EH (cell line): ENCODE results near the gene HOPX.
"Not testable (repeated sequence)": the region's sequence is repeated elsewhere in the genome, so short reads cannot be mapped to it uniquely, and the experiment has no call there.

Source experiments
- DNase-seq: peaks from one replicate; pipeline ENCODE4 v3.0.0-alpha.2; 2015; ENCODE audit warnings: low read depth

Gene HOPX

GRCh38 chr4:56626963-56627362 is 54.1 kb downstream of the HOPX start:
- no peak for DNase-seq

GRCh38 chr4:56626420-56626819 is 54.7 kb downstream of the HOPX start:
- no peak for DNase-seq

DNA sequence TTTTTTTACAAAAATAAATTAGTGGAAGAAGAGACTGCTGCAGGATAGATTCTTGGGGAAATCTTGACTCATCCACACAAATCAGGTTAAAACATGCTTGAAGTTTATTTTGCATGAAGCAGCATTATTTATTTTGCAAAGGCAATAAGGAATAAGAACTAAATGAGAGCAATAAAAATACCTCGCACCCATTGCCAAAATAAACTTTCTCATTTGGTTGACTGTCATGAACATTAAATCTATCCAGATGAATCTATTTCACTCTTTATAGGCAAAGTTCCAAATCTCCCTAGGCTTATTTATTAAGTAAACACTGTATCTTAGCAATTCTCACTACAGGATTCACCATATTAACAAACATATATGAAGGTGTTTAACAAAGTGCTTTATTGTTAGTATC is 58.9 kb downstream of the HOPX start:
- DNase-seq = peak; percentile 66

DNA sequence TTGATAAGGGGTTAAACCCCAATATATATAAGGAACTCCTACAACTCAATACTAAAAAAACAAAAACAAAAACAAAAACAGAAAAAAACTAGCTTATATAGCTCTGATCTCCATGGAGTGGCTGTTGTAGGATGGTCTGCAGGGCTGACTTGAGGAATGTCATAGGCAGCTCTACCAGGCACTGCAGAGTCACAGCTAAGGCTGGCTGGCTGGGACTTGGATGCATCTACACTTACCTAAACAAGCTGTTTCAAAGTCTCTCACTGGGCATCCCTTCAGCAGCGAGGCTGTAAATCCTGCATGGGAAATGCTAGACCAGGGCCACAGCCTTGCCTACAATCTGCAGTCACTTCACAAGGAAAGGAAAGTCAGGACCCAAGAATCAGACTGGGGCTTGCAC is 61.3 kb downstream of the HOPX start:
- DNase-seq = no peak

DNA sequence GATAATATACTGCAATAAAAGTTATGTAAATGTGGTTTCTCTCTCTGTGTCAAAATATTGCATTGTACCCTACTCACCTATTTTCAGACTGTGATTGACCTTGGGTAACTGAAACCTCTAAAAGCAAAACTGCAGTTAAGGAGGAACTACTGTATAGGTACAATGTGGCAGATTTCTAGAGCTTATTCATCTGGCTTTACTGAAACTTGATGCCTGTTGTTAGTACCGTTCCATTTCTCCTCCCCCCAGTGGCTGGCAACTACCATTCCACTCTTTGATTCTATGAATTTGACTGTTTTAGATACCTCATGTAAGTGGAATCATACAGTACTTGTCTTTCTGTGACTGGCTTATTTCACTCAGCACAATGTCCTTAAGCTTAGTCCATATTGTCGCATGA is 61.9 kb downstream of the HOPX start:
- no peak for DNase-seq

- no peak for DNase-seq
Measured at GRCh38 chr4:56618734-56619133, 62.4 kb downstream of the HOPX start.

- DNase-seq = peak; percentile 58
Measured at GRCh38 chr4:56613101-56613862, 67.8 kb downstream of the HOPX start.

DNA sequence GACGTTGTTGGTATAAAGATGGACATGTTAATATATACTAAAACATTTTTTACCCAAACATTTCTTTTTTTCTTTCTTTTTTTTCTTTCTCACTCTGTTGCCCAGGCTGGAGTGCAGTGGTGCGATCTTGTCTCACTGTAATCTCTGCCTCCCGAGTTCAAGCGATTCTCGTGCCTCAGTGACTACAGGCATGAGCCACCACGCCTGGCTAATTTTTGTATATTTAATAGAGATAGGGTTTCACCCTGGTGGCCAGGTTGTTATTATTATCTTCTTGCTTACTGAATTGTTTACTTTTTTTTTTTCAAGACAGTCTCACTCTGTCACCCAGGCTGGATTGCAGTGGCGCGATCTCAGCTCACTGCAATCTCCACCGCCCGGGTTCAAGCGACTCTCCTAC is 68.8 kb downstream of the HOPX start:
- no peak for DNase-seq

- no peak for DNase-seq
Measured at GRCh38 chr4:56611501-56611900, 69.6 kb downstream of the HOPX start.

- DNase-seq = not testable (repeated sequence)
Measured at GRCh38 chr4:56610170-56610569, 70.9 kb downstream of the HOPX start.

DNA sequence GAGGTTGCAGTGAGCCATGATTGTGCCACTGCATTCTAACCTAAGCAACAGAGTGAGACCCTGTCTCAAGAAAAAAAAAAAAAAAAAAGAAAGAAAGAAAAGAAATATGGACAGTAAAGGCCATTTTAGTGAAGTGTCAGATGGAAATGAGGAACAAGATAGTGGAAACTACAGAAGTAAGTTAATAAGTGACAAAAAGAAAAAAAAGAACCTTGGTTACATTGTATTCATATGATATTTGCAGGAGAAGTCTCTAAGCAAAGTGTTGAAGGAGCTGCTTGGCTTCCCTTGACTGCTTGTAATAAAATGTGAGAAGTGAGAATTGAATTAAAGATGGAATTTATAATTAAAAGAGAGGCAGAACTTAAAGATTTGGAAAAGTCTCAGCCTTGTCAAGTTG is 73.2 kb downstream of the HOPX start:
- DNase-seq = no peak

GRCh38 chr4:56606385-56606784 is 74.7 kb downstream of the HOPX start:
- DNase-seq = no peak

DNA sequence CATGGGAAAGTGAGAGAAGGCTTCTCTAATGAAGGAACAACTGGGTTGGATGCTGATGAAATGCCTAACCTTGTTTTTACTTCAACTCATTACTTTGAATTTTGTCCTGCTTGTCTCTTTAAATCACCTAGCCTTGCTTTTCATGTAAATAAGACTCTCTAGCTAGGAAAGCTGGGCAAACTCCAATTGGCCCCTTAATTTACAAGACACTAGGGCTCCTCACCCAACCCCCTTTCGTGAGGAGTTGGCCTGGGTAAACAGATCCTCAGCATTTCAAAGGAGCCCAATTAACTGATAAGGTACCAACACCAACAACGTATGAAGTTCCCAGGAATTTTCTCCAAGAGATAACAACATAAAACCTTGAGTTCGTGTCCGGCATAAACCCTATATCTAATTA is 75.6 kb downstream of the HOPX start:
- DNase-seq = not testable (repeated sequence)

GRCh38 chr4:56603297-56603696 is 77.8 kb downstream of the HOPX start:
- no peak for DNase-seq
